CD1c-positive myeloid dendritic cell (primary cell): ENCODE data around the gene RIPPLY3.
"Not testable (repeated sequence)": the region's sequence is repeated elsewhere in the genome, so short reads cannot be mapped to it uniquely, and the experiment has no call there.

Experiments used
- DNase-seq: peaks from one replicate; pipeline ENCODE4 v3.0.0-alpha.2; 2016; ENCODE audit errors: extremely low spot score

RIPPLY3 gene

DNA sequence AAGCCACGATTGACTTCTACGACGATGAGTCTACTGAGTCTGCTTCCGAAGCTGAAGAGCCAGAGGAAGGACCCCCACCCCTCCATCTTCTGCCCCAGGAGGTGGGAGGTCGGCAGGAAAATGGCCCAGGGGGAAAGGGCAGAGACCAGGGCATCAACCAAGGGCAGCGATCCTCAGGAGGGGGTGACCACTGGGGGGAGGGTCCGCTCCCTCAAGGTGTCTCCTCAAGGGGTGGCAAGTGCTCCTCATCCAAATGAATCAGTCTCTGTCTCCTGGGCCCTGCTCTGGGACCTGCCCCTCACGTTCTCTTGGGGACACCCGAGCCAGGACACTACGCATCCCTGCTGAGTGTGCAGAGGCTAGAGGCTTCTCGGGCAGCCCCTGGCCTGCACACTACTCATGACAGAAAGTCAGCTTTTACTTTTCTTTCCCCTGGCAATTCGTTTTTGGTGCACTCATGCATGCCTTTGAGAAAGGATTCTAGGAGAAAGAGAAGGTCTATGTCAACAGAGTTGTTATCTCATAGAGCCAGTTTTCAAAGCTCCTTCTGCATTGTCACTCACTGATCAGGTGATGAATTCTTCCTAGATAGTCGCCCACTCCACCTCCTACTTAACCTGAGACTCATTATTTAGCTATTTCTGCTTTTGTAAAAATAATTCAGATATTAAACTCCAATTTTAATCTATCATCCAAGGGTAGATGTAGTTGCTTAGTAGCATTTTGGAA is 11.6 kb downstream of the RIPPLY3 start:
- DNase-seq: no peak

DNA sequence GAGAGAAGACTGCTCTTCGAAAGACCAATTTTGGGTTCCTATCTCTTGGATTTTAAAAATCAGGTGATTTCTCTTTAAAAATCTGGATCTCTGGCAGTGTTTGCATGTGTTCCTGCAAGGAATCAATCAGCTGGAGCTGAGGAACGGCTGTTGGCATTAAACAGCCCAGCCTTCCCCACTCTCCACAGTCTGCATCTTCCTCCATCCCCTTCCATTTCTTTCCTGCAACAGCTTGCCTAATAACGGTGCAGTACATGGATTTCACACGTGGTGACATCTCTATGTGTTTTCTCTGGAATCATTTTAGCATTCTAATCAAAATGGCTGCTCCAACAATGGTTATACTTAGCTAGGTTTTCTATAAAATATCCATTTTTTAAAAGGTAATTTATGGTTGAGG is 20.0 kb downstream of the RIPPLY3 start:
- no peak for DNase-seq

DNA sequence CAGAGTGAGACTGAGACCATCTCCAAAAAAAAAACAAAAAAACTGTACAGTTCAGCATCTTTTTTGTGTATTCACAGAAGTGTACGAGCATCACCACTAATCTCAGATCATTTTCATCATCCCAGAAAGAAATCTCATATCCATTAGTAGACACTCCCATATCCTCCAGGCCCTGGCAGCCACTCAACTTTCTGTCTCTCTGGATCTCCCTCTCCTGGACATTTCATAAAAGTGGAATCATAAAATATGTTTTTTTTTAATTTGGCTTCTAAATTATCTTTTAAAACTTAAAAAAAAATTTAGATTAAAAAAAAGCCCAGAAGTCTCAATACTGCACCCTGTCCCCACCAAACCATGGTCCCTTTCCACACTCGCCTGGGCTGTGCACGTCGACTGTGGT is 22.1 kb downstream of the RIPPLY3 start:
- no peak for DNase-seq

DNA sequence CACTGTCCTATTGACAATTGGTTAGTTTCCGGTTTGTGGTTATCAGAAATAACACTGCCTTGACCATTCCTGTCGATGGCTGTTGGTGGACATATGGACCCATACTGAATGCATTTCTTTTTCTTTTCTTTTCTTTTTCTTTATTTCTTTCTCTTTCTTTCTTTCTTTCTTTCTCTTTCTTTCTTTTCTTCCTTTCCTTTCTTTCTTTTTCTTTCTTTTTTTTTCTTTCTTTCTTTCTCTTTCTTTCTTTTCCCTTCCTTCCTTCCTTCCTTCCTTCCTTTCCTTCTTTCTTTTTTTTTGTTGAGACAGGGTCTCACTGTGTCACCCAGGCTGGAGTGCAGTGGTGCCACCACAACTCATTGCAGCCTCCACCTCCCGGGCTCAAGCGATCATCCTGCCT is 24.4 kb downstream of the RIPPLY3 start:
- no peak for DNase-seq

DNA sequence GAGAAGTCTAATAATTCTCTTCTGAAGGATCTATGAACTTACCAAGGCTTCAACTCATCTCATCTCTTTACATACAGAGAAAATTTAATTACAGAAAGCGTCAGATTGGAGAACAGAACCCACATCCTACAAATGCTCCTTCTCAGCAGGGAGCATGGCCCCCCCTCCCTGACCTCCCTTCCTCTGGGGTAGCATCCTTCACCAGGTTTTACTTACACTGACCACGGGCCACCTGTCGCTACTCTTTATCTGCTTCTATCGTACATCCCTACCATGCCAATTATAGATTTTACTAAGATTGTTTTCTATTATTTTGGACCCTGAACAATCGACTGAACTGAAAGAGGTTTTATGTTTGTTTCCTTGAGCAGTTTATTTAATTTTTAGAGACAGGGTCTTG is 25.8 kb downstream of the RIPPLY3 start:
- DNase-seq: no peak

DNA sequence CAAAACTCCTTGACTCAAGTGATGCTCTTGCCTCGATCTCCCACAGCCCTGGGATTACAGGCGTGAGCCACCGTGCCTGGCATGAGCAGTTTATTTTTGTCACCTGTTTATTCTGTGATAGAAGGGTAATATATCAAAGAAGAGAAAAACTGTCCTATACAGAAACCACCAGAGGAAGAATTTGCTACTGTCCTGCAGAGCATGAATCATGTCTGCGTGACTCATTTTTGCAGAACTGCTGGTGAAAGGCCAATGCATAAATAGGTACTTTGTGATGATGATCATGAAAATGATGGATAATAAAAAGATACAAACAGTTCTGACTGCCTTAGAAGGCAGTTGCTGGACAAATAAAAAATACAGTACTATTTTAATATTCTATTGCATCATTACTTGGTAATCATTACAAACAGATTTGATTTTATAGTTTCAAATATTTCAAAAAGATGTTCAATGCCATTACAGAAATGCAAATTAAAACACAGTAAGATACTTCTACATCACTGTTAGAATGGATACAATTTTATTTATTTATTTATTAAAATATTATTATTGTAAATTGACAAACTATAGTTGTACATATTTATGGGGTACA is 26.5 kb downstream of the RIPPLY3 start:
- DNase-seq: no peak

DNA sequence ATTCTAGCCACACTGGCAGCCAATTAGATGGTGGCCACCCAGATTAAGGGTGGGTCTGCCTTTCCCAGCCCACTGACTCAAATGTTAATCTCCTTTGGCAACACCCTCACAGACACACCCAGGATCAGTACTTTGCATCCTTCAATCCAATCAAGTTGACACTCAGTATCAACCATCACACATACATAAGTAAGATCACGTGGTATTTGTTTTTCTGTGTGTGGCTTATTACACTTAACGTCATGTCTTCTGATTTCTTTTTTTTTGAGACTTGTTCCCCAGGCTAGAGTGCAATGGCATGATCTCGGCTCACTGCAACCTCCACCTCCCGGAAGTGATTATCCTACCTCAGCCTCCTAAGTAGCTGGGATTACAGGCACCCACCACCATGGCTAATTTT is 27.9 kb downstream of the RIPPLY3 start:
- not testable (repeated sequence) for DNase-seq

- DNase-seq: no peak
Observed at GRCh38 chr21:37036177-37036576, 29.7 kb downstream of the RIPPLY3 start.

GRCh38 chr21:37039411-37040075 is 33.0 kb downstream of the RIPPLY3 start:
- no peak for DNase-seq

- DNase-seq: no peak
Observed at GRCh38 chr21:37040212-37040611, 33.7 kb downstream of the RIPPLY3 start.

GRCh38 chr21:37041706-37042271 is 35.3 kb downstream of the RIPPLY3 start:
- no peak for DNase-seq

GRCh38 chr21:37043818-37044217 is 37.3 kb downstream of the RIPPLY3 start:
- DNase-seq: no peak

DNA sequence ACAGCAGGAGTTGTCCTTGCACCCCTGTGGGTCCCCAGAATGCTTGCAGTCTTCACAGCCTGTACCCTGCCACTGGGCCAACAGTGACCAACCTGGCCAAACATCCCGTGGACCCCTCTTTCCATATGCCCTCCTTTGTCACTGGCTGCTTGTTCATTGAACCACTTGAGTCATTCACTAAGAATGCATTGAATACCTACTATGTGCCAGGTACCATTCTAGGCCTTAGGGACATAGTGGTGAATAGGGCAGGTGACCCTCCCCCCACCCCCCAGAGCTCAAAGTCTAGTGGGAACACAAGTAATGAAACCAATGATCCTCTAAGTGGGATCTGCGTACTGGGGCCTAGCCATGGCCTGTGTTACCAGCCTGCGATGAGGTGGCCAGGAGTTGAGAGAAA is 38.1 kb downstream of the RIPPLY3 start:
- DNase-seq: no peak

DNA sequence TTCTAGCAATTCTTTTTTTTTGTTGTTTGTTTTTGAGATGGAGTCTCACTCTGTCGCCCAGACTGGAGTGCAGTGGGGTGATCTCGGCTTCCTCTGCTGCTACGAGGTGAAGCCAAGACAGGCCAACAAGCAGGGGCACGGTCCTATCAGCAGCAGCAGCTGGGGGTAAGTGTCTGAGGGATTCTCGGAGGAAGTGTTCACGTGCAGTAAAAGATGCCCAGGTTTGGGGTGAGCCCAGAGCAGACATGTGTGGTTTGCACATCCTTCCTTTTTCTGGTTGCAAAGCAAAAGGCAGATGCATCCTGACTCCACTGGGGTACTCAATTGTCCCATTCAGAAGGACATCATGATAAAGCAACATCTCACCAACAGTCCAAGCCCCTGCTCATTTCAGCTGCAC is 38.6 kb downstream of the RIPPLY3 start:
- DNase-seq: no peak

DNA sequence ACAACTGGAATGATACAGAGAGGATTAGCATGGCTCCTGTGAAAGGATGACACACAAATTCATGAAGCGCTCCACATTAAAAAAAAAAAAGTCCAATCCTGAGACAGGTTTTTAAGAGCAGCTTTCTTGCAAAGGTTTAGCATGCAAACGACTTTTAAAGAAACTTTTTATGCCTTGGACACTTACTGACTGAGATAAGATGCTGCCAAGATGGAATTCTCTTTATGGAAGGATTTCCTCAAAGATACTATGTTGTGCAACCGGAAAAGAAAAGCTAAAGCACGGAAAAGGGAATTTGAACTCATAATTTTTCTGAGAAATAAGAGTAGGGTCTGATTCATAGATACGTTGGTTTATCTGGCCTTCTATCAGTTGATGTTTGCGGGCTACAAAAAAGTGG is 39.1 kb downstream of the RIPPLY3 start:
- no peak for DNase-seq

- DNase-seq: no peak
Observed at GRCh38 chr21:37047079-37047478, 40.6 kb downstream of the RIPPLY3 start.

GRCh38 chr21:37049741-37050140 is 43.2 kb downstream of the RIPPLY3 start:
- not testable (repeated sequence) for DNase-seq

GRCh38 chr21:37055271-37055855 is 48.9 kb downstream of the RIPPLY3 start:
- DNase-seq: no peak

- no peak for DNase-seq
Observed at GRCh38 chr21:37057614-37058013, 51.1 kb downstream of the RIPPLY3 start.

- no peak for DNase-seq
Observed at GRCh38 chr21:37058261-37058660, 51.8 kb downstream of the RIPPLY3 start.

GRCh38 chr21:37059181-37059580 is 52.7 kb downstream of the RIPPLY3 start:
- no peak for DNase-seq

- DNase-seq: no peak
Observed at GRCh38 chr21:37060296-37060695, 53.8 kb downstream of the RIPPLY3 start.
